ENCODE data around the gene PXYLP1.

- TF ChIP-seq EZH2 (IDR thresholded peaks at IDR 0.05; ENCODE audit: insufficient read depth, poor library complexity, severe bottlenecking) (no peak), EZH2phosphoT487 (IDR thresholded peaks at IDR 0.05; ENCODE audit: insufficient read depth, low read depth) (no peak)
Measured at GRCh38 chr3:141330235-141330634, 98.6 kb downstream of the PXYLP1 start.

Measured in GM23248 (cell line).